SH-SY5Y (cell line): ENCODE results near the gene ADAD2.

Experiments
- GATA2 ChIP-seq: IDR thresholded peaks from 2 replicates; pipeline ENCODE4 v1.6.1; 2011; ENCODE audit warnings: mild to moderate bottlenecking, low read depth, low read length
- GATA3 ChIP-seq: IDR thresholded peaks from 2 replicates; pipeline ENCODE4 v1.6.1; 2011; ENCODE audit warnings: low read depth, mild to moderate bottlenecking, low read length, moderate library complexity

ADAD2 gene

DNA sequence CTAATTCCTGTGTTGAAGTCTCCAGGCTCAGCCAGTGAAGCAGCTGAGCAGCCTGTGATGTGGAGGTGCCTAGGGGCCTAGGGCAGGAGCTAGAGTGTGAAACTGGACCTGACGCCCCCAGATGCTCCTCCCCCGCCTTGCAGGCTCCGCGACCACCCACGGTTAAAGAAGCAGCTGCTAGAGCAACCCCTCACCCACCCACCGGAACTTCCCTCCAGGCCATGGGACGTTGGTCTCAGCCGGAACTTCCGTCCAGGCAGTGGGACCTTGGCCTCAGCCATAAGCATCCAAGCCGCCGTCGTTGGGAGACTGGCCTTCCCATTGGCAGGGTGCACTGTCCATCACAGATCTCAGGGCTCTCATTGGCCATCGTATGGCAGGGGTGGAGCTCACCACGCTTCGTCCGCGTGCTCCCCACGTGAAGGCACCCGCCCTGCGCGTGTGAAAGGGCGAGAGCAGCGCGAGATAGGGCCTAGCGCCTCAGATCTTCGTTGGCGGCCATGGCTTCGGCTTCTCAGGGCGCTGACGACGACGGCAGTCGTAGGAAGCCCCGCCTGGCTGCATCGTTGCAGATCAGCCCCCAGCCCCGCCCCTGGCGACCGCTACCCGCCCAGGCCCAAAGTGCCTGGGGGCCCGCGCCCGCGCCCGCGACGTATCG lies at the start of gene ADAD2:
TSS of gene ADAD2 (plus strand) at position 427 of the 658 bp plus-strand sequence. CDS start at position 501, 74 bp downstream.
- no peak for TF ChIP-seq GATA3
- no peak for TF ChIP-seq GATA2

- no peak for TF ChIP-seq GATA3
- TF ChIP-seq GATA2 = no peak
Measured at GRCh38 chr16:84143081-84143480, 47.9 kb upstream of the ADAD2 start.

DNA sequence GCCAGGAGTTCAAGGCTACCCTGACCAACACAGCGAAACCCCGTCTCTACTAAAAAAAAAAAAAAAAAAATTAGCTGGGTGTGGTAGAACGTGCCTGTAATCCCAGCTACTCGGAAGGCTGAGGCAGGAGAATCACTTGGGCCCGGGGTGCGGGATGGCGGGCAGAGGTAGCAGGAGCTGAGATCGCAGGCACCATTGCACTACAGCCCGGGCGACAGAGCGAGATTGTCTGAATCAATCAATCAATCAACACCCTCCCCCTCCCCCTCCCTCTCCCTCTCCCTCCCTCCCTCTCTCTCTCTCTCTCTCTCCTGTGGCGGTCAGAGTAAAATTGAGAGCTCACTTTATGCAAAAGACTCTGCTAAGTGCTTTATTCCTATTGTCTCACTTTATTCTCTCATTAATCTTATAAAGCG lies 47.2 kb upstream of the ADAD2 start:
- TF ChIP-seq GATA3 (no peak), GATA2 (no peak)

DNA sequence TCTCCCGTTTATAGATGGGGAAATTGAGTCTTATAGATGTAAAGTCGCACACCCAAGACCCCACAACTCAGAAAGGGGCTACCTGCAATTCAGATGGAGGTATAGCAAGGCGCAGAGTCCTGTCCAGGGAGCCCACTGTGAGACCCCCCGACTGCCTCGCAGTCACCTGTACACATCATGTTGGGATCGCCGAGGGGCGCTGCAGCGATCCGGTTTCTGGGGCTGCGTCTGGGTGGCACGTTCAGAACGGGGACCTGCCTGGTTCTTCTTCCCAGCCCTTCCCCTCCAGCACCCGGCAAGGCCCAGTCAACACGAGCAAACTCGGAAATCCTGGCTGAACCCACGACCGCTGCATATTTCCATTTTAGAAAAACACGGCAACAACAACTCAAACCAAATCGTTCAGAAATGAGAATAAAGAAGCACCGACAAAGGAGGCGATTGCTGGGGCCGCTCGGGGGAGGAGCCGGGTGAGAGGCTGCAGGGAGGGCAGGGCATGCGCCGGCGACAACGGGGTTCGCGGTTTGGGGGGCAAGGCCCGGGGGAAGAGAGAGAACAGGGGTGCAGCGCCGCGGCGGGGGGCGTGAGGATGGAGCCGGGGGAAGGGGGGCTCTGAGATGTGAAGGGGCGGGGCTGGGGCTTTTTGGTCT lies 46.6 kb upstream of the ADAD2 start:
- TF ChIP-seq GATA3 (no peak), GATA2 (no peak)

GRCh38 chr16:84144859-84145639 lies 45.9 kb upstream of the ADAD2 start, which contains the start of the genes DNAAF1 and HSDL1:
Gene DNAAF1, plus strand, starts transcription at chr16:84145308. Its CDS starts 133 bp downstream, at chr16:84145441.
Gene HSDL1, minus strand, starts transcription at chr16:84145177. Its CDS starts 13,856 bp downstream, at chr16:84131321.
- no peak for TF ChIP-seq GATA2
- TF ChIP-seq GATA3 = no peak

DNA sequence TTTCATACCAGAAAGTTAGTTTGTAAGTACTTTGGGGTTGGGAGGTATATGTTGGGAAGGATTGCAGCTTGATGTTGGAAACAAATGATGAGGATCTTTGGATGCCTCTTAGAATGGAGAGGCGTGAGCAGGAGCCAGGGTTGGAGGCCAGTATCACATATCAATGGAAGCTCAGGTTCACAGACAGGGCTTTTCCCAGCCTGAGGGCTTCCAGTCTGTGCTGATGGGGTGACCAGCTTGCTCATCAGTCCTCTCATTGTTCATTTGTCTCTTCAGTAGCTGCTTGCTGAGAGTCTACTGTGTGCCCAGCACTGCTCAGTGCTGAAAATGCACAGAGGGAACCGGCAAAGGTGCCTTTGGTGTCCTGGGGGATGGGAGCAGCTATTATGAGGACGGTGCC lies 40.0 kb upstream of the ADAD2 start:
- TF ChIP-seq GATA3 = no peak
- no peak for TF ChIP-seq GATA2

DNA sequence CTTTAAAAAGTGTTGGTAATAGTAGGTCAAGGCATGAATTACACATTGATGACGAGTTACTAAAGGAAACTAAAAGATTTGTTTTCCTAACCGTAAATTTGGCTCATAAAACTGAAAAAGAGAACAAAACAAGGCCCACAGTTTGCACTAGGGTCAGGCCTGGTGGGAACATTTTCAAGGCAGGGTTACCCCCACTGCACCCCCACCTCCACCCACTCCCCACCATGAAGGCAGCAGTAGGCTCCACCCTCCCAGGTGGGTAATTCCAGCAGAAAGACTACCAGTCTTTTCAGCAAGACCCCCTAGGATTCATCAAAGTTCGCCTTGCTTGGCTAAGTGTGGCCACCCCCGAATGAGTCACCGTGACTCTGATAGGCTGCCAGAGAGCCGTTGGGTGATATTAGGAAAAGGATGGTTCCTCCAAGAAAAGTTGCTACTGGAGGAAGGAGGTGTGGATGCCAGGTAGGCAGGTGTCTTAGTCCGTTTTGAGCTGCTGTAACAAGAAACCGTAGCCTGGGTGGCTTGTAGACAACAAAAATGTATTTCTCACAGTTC lies 37.2 kb upstream of the ADAD2 start:
- TF ChIP-seq GATA3 (no peak), GATA2 (no peak)

GRCh38 chr16:84155226-84155625 lies 35.7 kb upstream of the ADAD2 start:
- TF ChIP-seq GATA2 (no peak), GATA3 (no peak)

GRCh38 chr16:84155771-84156170 lies 35.2 kb upstream of the ADAD2 start:
- TF ChIP-seq GATA3 (no peak), GATA2 (no peak)

GRCh38 chr16:84156342-84156784 lies 34.6 kb upstream of the ADAD2 start:
- TF ChIP-seq GATA2 = no peak
- TF ChIP-seq GATA3 = no peak

- no peak for TF ChIP-seq GATA3
- no peak for TF ChIP-seq GATA2
Measured at GRCh38 chr16:84159007-84159406, 31.9 kb upstream of the ADAD2 start.

- TF ChIP-seq GATA2 (no peak), GATA3 (no peak)
Measured at GRCh38 chr16:84159800-84160199, 31.2 kb upstream of the ADAD2 start.

- TF ChIP-seq GATA3 (no peak), GATA2 (no peak)
Measured at GRCh38 chr16:84161037-84161436, 29.9 kb upstream of the ADAD2 start.

GRCh38 chr16:84161801-84162200 lies 29.2 kb upstream of the ADAD2 start:
- TF ChIP-seq GATA2 (no peak), GATA3 (no peak)
